Keratinocyte (primary cell): ENCODE results near the gene PRSS12.

Experiments used
- EZH2 ChIP-seq: IDR thresholded peaks from one replicate; pipeline ENCODE4 v1.6.1; 2012; ENCODE audit warnings: inconsistent platforms, mild to moderate bottlenecking, low read length, moderate library complexity
- TF ChIP-seq, protein P1 (sequence below), 3 experiments: IDR thresholded peaks in 1 of 3; conservative IDR thresholded peaks in 1 of 3; optimal IDR thresholded peaks in 1 of 3; 2 replicates in 2 of 3; 3 replicates in 1 of 3; pipeline versions ENCODE3 to v1.5.1; 2011; ENCODE audit warnings: low read length in 3 of 3, mild to moderate bottlenecking in 3 of 3, moderate library complexity in 2 of 3, control low read depth in 1 of 3, inconsistent platforms in 1 of 3; ENCODE audit not compliant: insufficient read depth in 2 of 3; ENCODE audit errors: extremely low read depth in 1 of 3

- TF ChIP-seq, protein P1, sequence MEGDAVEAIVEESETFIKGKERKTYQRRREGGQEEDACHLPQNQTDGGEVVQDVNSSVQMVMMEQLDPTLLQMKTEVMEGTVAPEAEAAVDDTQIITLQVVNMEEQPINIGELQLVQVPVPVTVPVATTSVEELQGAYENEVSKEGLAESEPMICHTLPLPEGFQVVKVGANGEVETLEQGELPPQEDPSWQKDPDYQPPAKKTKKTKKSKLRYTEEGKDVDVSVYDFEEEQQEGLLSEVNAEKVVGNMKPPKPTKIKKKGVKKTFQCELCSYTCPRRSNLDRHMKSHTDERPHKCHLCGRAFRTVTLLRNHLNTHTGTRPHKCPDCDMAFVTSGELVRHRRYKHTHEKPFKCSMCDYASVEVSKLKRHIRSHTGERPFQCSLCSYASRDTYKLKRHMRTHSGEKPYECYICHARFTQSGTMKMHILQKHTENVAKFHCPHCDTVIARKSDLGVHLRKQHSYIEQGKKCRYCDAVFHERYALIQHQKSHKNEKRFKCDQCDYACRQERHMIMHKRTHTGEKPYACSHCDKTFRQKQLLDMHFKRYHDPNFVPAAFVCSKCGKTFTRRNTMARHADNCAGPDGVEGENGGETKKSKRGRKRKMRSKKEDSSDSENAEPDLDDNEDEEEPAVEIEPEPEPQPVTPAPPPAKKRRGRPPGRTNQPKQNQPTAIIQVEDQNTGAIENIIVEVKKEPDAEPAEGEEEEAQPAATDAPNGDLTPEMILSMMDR (optimal IDR thresholded peaks at IDR 0.05 in 1 of 3, IDR thresholded peaks at IDR 0.05 in 1 of 3, conservative IDR thresholded peaks at IDR 0.05 in 1 of 3; ENCODE audit: extremely low read depth in 1 of 3, insufficient read depth in 2 of 3, low read length in 3 of 3), result peak; percentile 63 to 88 (median 87)
- no peak for TF ChIP-seq EZH2
Measured at GRCh38 chr4:118352843-118353533, at the start of gene PRSS12.
